ENCODE measurements around the gene AURKA.

DNA sequence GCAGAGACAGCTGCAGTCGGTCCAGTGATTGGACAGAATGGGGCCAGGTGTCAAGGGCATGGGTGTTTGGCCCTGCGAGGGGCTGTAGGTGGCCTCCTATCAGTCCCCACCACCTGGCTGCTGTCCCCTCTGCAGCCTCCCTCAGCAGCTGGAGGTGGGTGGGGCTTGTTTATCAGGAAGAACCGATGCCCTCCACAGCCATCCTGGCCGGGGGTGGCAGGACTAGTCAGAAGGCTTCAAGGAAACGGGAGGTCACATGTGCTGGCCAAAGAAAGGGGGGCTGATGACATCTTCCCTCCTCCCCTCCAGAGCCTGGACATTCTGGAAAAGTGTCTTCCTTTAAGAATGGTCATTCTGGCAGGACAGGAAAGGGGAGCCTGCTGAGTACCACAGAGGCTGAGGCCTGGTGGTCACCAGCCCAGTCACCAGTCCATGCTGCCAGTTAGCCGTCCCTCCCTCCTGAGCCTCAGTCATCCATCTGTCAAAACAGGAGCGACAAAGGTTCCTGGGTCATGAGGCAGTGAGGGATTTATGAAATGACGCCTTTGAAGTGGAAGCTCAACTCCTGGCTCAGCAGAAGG, 29.1 kb downstream of the AURKA start:
- TF ChIP-seq POLR2A (IDR thresholded peaks at IDR 0.05) (no peak), POLR2AphosphoS5 (IDR thresholded peaks at IDR 0.05) (no peak)
- TF ChIP-seq, protein P1, sequence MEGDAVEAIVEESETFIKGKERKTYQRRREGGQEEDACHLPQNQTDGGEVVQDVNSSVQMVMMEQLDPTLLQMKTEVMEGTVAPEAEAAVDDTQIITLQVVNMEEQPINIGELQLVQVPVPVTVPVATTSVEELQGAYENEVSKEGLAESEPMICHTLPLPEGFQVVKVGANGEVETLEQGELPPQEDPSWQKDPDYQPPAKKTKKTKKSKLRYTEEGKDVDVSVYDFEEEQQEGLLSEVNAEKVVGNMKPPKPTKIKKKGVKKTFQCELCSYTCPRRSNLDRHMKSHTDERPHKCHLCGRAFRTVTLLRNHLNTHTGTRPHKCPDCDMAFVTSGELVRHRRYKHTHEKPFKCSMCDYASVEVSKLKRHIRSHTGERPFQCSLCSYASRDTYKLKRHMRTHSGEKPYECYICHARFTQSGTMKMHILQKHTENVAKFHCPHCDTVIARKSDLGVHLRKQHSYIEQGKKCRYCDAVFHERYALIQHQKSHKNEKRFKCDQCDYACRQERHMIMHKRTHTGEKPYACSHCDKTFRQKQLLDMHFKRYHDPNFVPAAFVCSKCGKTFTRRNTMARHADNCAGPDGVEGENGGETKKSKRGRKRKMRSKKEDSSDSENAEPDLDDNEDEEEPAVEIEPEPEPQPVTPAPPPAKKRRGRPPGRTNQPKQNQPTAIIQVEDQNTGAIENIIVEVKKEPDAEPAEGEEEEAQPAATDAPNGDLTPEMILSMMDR (IDR thresholded peaks at IDR 0.05) = no peak
